Testis (tissue), 2 donors: Measurements from ENCODE around the gene SNX6.

ENCODE experiments used
- CTCF ChIP-seq, 3 experiments: fragments of 450-650 bp in 2 of 3; fragments of 200-600 bp in 1 of 3; sonication (generic) in 1 of 3; IDR thresholded peaks; one replicate each; pipeline ENCODE4 v1.5.1; 2016 to 2019; ENCODE audit warnings: antibody characterized with exemption in 3 of 3, mild to moderate bottlenecking in 2 of 3, moderate library complexity in 1 of 3
- POLR2A ChIP-seq: fragments of 450-650 bp; IDR thresholded peaks from one replicate; pipeline ENCODE4 v1.6.1; 2017; ENCODE audit warnings: antibody characterized with exemption, mild to moderate bottlenecking, moderate library complexity

GRCh38 chr14:34673702-34674101 is 43.8 kb upstream of the SNX6 start:
- TF ChIP-seq CTCF (IDR thresholded peaks at IDR 0.05) (no peak), POLR2A (no peak)
